NK-92 treated with Interleukin-12 subunit alpha and Interleukin-12 subunit beta, amount 100 ng/mL, for 24 hours (cell line): ENCODE results near the gene KNDC1.
"Not testable (repeated sequence)": the region's sequence is repeated elsewhere in the genome, so short reads cannot be mapped to it uniquely, and the experiment has no call there.

Source experiments
- DNase-seq: peaks from one replicate; lab custom pipeline; 2025; lab: John Stamatoyannopoulos, UW

Gene KNDC1

DNA sequence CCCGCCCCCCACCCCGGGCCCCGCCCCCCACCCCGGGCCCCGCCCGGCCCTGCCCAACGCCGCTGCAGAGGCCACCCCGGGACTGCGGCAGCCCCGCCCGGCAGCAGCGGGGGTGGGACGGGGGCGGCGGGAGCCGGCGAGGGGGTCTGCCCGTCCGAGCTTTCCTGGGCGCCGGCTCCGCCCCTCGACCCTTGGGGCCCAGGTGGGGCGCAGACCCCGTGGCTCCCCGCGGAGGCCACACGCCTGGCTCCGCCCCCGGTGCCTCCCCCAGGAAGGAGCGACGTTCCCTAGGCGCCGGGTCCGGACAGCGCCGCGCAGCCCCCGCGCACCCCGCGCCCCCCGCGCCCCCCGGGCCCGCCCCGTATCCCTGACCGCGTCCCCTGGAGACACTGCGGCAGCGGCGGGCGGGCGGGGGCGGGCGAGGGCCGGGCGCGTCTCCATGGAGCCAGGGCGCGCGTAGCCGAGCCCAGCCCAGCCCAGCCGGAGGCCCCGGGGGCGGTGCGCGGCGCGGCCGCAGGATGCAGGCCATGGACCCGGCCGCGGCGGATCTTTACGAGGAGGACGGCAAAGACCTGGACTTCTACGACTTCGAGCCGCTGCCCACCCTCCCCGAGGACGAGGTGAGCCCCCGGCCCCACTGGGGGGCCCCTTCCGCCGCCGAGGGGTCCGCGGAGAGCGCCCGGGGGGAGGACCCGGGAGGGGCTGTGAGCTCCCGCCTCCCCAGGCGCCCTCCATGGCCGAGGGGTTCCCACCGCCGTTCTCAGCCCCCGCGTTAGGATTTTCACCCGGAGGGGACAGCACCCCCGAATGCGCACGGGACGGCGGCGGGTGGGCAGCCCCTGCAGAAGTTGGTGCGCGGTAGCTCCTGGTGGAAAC, at the start of gene KNDC1:
TSS of gene KNDC1 (plus strand) at position 270 of the 876 bp plus-strand sequence. CDS start at position 519, 249 bp downstream.
- DNase-seq, result no peak

GRCh38 chr10:133110609-133111275, 49.3 kb upstream of the KNDC1 start:
- DNase-seq, result no peak

GRCh38 chr10:133111640-133112039, 48.4 kb upstream of the KNDC1 start:
- DNase-seq, result not testable (repeated sequence)

- no peak for DNase-seq
Observed at GRCh38 chr10:133113146-133113830, 46.7 kb upstream of the KNDC1 start.

GRCh38 chr10:133113847-133114246, 46.2 kb upstream of the KNDC1 start:
- no peak for DNase-seq

DNA sequence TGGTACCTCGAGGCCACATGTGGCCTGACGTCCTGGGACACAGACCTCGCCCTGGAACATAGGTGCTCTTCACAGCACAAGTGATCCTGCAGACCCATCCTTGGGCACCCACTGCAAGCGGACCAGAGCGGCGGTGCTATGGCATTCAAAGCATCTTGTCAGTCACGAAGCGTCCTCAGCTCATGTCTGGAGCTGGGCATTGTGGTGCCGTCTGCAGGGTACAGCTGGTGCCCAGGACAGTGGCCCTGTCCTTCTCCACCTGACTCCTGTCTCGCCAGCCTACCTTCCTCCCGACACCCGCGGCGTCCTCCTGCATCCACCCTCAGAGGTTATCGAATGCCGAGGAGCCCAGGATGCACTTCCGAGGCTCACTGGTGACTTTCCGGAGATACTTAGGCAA, 45.8 kb upstream of the KNDC1 start:
- no peak for DNase-seq

GRCh38 chr10:133114726-133115452, 45.1 kb upstream of the KNDC1 start:
- no peak for DNase-seq

DNA sequence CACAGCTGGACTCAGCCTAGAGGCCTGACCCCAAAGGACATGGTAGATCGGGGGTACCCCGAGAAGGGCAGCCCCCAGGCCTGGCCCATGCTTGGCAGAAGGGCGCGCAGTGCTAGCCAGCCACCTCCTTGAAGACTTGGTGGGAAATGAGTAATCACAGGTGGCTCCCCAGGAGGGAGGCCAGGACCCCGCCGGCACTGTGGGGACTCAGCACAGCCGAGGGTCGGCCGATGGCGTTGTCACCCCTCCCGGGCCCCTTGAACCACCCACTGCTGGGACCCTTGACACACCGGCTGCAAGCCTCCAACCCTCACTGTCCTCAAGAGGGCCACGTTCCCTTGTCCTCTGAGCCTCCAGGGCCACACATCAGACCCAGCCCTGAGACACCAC, 44.6 kb upstream of the KNDC1 start:
- no peak for DNase-seq

DNA sequence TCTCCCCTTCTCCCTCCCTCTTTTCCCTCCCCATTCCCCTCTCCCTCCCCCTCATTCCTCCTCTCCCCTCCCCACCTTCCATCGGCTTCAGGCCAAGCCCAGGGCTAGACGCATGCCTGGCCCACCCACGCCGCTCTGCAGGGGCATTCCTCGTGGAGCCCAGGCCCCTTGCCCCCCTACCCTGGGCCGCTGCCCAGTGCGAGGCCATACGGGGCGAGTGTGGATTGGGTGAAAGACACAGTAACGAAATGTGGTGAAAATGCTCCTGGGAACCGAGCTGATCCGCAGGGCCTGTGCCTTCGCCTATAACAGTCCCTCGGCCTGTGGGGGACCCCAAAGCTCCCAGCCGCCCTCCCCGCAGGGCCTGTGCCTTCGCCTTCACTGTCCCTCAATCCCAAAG, 44.0 kb upstream of the KNDC1 start:
- no peak for DNase-seq

- DNase-seq, result no peak
Observed at GRCh38 chr10:133116455-133116854, 43.6 kb upstream of the KNDC1 start.

- no peak for DNase-seq
Observed at GRCh38 chr10:133117036-133117687, 42.9 kb upstream of the KNDC1 start.

DNA sequence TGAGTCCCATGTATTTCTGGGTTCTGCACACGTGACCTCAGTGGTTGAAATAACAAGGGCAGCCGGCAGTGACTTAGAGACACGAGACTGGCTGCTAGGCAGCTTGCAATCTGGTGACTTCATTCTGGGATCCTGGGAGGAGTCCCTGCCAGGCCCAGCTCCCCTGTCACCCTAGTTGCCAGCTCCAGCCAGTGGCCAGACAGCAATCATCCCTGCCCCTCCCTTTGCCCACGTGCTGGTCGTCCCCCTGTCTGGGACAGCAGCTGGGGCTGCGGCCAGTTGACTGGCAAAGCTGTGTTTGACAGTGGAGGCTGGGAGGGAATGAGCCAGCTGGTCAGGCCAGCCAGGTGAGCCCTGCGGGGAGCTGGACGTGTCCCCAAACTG, 42.3 kb upstream of the KNDC1 start:
- DNase-seq, result no peak

GRCh38 chr10:133121479-133121878, 38.5 kb upstream of the KNDC1 start:
- no peak for DNase-seq

GRCh38 chr10:133122171-133122935, 37.7 kb upstream of the KNDC1 start:
- no peak for DNase-seq

DNA sequence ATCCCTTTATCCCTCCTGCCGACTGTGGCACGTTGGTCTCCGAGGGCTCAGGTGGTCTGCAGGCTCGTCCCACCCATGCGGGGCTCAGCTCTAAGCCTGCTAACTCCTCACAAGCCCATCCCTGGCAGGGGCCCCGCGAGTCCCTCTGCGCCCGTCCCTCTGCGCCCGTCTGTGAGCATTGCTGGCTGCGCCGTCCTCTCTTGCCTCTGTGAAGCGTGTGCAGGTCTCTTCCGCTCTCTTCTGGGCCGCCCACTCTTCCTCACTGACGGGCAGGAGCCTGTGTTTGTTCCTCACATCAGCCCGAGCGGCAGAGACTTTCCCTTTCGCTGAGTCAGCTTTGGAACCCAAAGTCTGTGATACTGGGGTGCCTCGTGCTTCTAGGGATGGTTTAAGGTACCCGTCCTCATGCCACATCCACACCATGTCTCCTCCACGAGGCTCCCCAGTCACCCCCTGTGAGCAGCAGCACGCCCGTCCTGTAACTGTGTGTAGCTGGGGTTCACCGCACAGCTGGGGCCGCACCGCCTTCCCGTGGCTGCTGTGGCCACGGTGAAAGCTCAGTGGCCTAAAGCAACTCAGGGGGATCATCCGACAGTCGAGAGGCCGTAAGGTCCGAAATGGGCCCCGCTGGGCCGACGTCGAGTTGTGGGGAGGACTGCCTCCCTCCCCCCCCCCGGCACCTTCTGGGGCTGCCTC, 36.8 kb upstream of the KNDC1 start:
- no peak for DNase-seq

DNA sequence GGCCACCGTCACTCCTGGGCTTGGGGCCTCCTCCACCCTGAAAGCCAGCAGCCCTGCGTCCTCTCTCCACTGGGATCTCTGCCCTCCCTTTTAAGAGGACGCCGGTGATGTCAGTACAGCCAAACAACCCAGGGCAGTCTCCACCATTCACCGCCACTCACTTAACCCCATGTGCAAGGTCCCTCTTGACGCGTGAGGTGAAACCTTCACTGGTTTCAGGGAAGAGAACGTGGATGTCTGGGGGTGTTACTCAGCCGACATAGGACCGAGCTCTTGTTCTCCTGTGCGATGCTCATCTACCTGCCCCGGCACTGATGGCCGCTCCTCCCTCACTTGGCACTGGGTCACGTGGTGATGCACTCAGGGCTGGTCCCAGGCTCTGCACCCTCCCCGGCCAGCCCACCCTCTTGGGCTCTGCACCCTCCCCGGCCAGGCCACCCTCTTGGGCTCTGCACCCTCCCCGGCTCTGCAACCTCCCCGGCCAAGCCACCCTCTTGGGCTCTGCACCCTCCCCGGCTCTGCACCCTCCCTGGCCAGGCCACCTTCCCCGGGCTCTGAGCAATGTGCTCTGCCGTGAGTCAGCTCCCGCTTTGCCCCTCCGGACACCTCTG, 36.2 kb upstream of the KNDC1 start:
- DNase-seq, result no peak

DNA sequence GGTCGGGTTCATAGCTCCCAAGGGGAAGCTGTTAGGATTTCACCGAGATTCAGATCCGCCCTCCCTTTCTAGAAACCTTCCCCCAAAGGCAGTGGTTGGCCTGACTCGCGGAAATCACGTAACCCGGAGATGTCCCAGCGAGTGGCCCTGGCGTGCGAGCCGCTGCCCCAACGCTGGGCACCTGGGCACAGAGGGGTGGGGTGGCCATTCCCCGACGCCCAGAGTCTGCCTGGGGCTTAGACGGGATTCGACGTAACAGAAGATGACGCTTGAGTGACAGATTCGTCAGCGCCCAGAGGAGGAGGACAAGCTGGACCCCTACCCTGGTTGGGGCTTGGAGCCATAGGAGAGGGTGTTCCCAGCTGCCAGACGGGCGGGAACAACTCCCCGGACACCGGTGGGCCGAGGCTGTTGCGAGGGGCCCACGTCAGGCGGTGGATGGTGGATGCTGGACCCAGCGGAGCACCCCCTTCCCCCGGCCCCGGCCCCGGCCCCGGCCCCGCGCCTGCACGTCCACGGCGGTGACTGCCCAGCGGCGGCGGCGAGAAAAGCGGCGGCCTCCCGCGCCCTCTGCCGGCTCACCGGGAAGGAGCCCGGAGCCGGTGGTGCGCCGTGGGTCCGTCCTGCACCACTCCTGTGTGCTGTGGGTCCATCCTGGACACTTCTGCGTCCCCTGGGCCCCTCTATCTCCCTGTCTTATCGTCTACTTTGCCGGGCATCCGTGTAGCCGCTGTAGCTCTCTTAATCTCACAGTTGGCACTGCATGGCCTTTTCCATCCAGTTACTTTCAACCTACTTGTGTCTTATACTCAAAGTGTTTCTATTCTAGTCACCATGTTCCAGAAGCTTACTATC, 35.4 kb upstream of the KNDC1 start:
- no peak for DNase-seq

GRCh38 chr10:133125901-133126300, 34.1 kb upstream of the KNDC1 start:
- no peak for DNase-seq
